CD14-positive monocyte (primary cell): ENCODE results near the gene NXNL1. TPM values are rescaled to one million over a fixed set of nuclear protein-coding genes. Genes with fewer than 3 reads are reported as not detected.
"Not testable (repeated sequence)": the region's sequence is repeated elsewhere in the genome, so short reads cannot be mapped to it uniquely, and the experiment has no call there.

Experiments used
- DNase-seq, 3 donors: peaks; one replicate each; pipeline ENCODE4 v3.0.0-alpha.2; 2011 to 2022
- H2AFZ ChIP-seq: 2 replicates; pipeline ENCODE4 v1.6.0; 2012; ENCODE audit warnings: mild to moderate bottlenecking, low read depth, low read length, inconsistent platforms; ENCODE audit not compliant: insufficient read depth, poor library complexity, severe bottlenecking
- H3K27ac ChIP-seq, 2 donors: 1 replicate in 1 of 2; 2 replicates in 1 of 2; pipeline ENCODE4 v1.5.1; 2012 to 2013; ENCODE audit warnings: low read length in 2 of 2, control low read depth in 1 of 2, inconsistent platforms in 1 of 2, low read depth in 1 of 2, mild to moderate bottlenecking in 1 of 2
- H3K27me3 ChIP-seq, 2 donors: one replicate each; pipeline versions ENCODE4 v1.6.0 to v1.6.1; 2011 to 2013; ENCODE audit warnings: low read length in 2 of 2; ENCODE audit not compliant: control insufficient read depth in 2 of 2, insufficient read depth in 2 of 2
- H3K36me3 ChIP-seq, 2 donors: replicated peaks in 1 of 2; 1 replicate in 1 of 2; 2 replicates in 1 of 2; pipeline versions ENCODE4 v1.5.1 to v1.6.1; 2012 to 2013; ENCODE audit warnings: low read length in 2 of 2, control low read depth in 1 of 2, inconsistent platforms in 1 of 2, mild to moderate bottlenecking in 1 of 2; ENCODE audit not compliant: insufficient read depth in 2 of 2, control insufficient read depth in 1 of 2
- H3K4me1 ChIP-seq, 2 donors: 1 replicate in 1 of 2; 2 replicates in 1 of 2; pipeline versions ENCODE4 v1.5.1 to v1.6.1; 2012 to 2013; ENCODE audit warnings: low read length in 2 of 2, control low read depth in 1 of 2, inconsistent platforms in 1 of 2, mild to moderate bottlenecking in 1 of 2, moderate library complexity in 1 of 2; ENCODE audit not compliant: insufficient read depth in 2 of 2, control insufficient read depth in 1 of 2
- H3K4me2 ChIP-seq: replicated peaks from 2 replicates; pipeline ENCODE3; 2012; ENCODE audit warnings: low read length, moderate library complexity, mild to moderate bottlenecking; ENCODE audit not compliant: poor library complexity, severe bottlenecking; ENCODE audit errors: extremely low read depth
- H3K4me3 ChIP-seq, 3 experiments: fragments of 200-600 bp in 1 of 3; sonication (generic) in 1 of 3; replicated peaks in 1 of 3; 1 replicate in 2 of 3; 2 replicates in 1 of 3; pipeline ENCODE4 v1.5.1; 2011 to 2013; ENCODE audit warnings: low read length in 3 of 3, mild to moderate bottlenecking in 3 of 3, control low read depth in 2 of 3, low read depth in 2 of 3, inconsistent platforms in 1 of 3, moderate library complexity in 1 of 3
- H3K79me2 ChIP-seq: 2 replicates; pipeline ENCODE4 v1.6.0; 2012; ENCODE audit warnings: mild to moderate bottlenecking, control low read depth, inconsistent platforms, low read length, moderate library complexity; ENCODE audit not compliant: insufficient read depth
- H3K9ac ChIP-seq: 2 replicates; pipeline ENCODE4 v1.6.0; 2017; ENCODE audit warnings: low read length, mild to moderate bottlenecking; ENCODE audit not compliant: insufficient read depth, poor library complexity, severe bottlenecking
- H3K9me3 ChIP-seq, 2 donors: replicated peaks in 1 of 2; 1 replicate in 1 of 2; 2 replicates in 1 of 2; pipeline versions ENCODE4 v1.5.1 to v1.6.1; 2012 to 2013; ENCODE audit warnings: low read length in 2 of 2, control low read depth in 1 of 2; ENCODE audit not compliant: control insufficient read depth in 1 of 2, insufficient read depth in 1 of 2
- H4K20me1 ChIP-seq: 2 replicates; pipeline ENCODE4 v1.6.0; 2012; ENCODE audit warnings: mild to moderate bottlenecking, low read length, control low read depth, moderate library complexity; ENCODE audit not compliant: insufficient read depth
- H3K27ac Mint-ChIP-seq, 7 donors: one replicate each; pipeline ENCODE4 v1.8.0; 2020; ENCODE audit warnings: mild to moderate bottlenecking in 7 of 7, mixed read lengths in 7 of 7, moderate library complexity in 6 of 7, inconsistent platforms in 2 of 7
- H3K27me3 Mint-ChIP-seq, 3 donors: one replicate each; pipeline ENCODE4 v1.8.0; 2021 to 2022; ENCODE audit warnings: low read depth in 3 of 3, mild to moderate bottlenecking in 3 of 3, mixed read lengths in 3 of 3, moderate library complexity in 3 of 3, inconsistent platforms in 1 of 3
- H3K36me3 Mint-ChIP-seq, 2 donors: one replicate each; pipeline ENCODE4 v1.8.0; 2020; ENCODE audit warnings: mixed read lengths in 2 of 2, inconsistent platforms in 1 of 2, mild to moderate bottlenecking in 1 of 2
- H3K4me1 Mint-ChIP-seq: one replicate; pipeline ENCODE4 v1.8.0; 2020; ENCODE audit warnings: mild to moderate bottlenecking, mixed read lengths
- H3K4me3 Mint-ChIP-seq, 2 donors: one replicate each; pipeline ENCODE4 v1.8.0; 2020; ENCODE audit warnings: mild to moderate bottlenecking in 2 of 2, mixed read lengths in 2 of 2, moderate library complexity in 1 of 2
- H3K9me3 Mint-ChIP-seq, 7 donors: one replicate each; pipeline ENCODE4 v1.8.0; 2020 to 2022; ENCODE audit warnings: mixed read lengths in 7 of 7, mild to moderate bottlenecking in 6 of 7, moderate library complexity in 6 of 7, inconsistent platforms in 2 of 7
- CTCF ChIP-seq: fragments of 200-600 bp; IDR thresholded peaks from one replicate; pipeline ENCODE4 v1.8.0; 2022; ENCODE audit warnings: antibody characterized with exemption, mild to moderate bottlenecking
- WGBS: methylation state at CpG from one replicate; pipeline ENCODE4 v1.1.5; 2013; ENCODE audit warnings: missing lambda C conversion rate; ENCODE audit not compliant: insufficient coverage; 5-methylcytosine and 5-hydroxymethylcytosine counted together
- intact Hi-C, 2 donors: fragments of 100-400 bp; cut with micrococcal nuclease; formaldehyde crosslinking; loops; one replicate each; pipeline versions ENCODE4 v1.15.0 to v1.15.1; 2023
- polyA plus RNA-seq, 3 donors: library from polyadenylated mRNA; depleted of rRNA in 1 of 3; unstranded in 2 of 3; stranded (reverse) in 1 of 3; fragments of 300-500 nt in 2 of 3; fragments of >200 nt in 1 of 3; fragmentation: Illumina TruSeq in 2 of 3; gene quantifications; 1 replicate in 2 of 3; 2 replicates in 1 of 3; pipeline ENCODE4 v1.2.3, GENCODE V29; 2012 to 2021

The NXNL1 gene
- polyA plus RNA-seq, 3 donors, result not detected

GRCh38 chr19:17499648-17500446 is 39.1 kb upstream of the NXNL1 start:
- Histone ChIP-seq H2AFZ (peak overlapping the region; percentile 51), H3K27me3 (no peaks in the 10 kb centered on the region), H4K20me1 (peaks cover 26% of the 10 kb centered on the region), H3K36me3 (peaks cover 17 to 32% of the 10 kb centered on the region in 2 donors), H3K4me2 (peak overlapping the region; percentile 68), H3K79me2 (peaks cover 41% of the 10 kb centered on the region), H3K27ac (peak overlapping the region; percentile 51 to 79), H3K4me1 (peaks cover 31 to 35% of the 10 kb centered on the region in 2 donors), H3K9ac (peak overlapping the region; percentile 37), H3K9me3 (no peaks in the 10 kb centered on the region), H3K4me3 (peak overlapping the region in 1 of 3 experiments; percentile 60)
- H3K27ac Mint-ChIP-seq, result peak overlapping the region; percentile 83 to 94 (median 88)
- H3K27me3 Mint-ChIP-seq, result peaks cover 0 to 4% (median 0%) of the 10 kb centered on the region in 3 donors
- WGBS, result 15% methylated on average over 17 of the region's 21 CpGs
- peak in 2 of 3 donors; percentile 55 to 58 for DNase-seq
- intact Hi-C loops, result no loop called here
- H3K4me3 Mint-ChIP-seq, result peak overlapping the region; percentile 61 to 89
- peaks cover 32 to 56% of the 10 kb centered on the region in 2 donors for H3K36me3 Mint-ChIP-seq
- peaks cover 53% of the 10 kb centered on the region for H3K4me1 Mint-ChIP-seq
- H3K9me3 Mint-ChIP-seq, result peaks cover 0 to 2% (median 0%) of the 10 kb centered on the region in 7 donors
- TF ChIP-seq CTCF, result no peak

- Histone ChIP-seq H3K36me3 (peaks cover 14 to 26% of the 10 kb centered on the region in 2 donors), H3K79me2 (peaks cover 33% of the 10 kb centered on the region), H3K4me1 (peaks cover 29 to 31% of the 10 kb centered on the region in 2 donors), H3K27ac (peak overlapping the region in 1 of 2 donors; percentile 51), H4K20me1 (peaks cover 19% of the 10 kb centered on the region)
- H3K4me3 Mint-ChIP-seq, H3K27me3 ChIP-seq, DNase-seq, H3K9ac ChIP-seq, H3K4me2 ChIP-seq, H3K4me3 ChIP-seq, H3K9me3 Mint-ChIP-seq, H2AFZ ChIP-seq, H3K27me3 Mint-ChIP-seq, H3K9me3 ChIP-seq, intact Hi-C loops: not testable (repeated sequence)
- Mint-ChIP-seq H3K4me1 (peaks cover 45% of the 10 kb centered on the region), H3K36me3 (peaks cover 26 to 51% of the 10 kb centered on the region in 2 donors), H3K27ac (peak overlapping the region in 4 of 7 donors; percentile 42 to 91 (median 76))
- WGBS, result no CpG with 5 or more reads among the region's 12 CpGs
Measured at GRCh38 chr19:17499025-17499424, 38.3 kb upstream of the NXNL1 start.
